ENCODE measurements around the gene MEGF11. TPM values are rescaled to one million over a fixed set of nuclear protein-coding genes. Genes with fewer than 3 reads are reported as not detected.
"Not testable (repeated sequence)": the region's sequence is repeated elsewhere in the genome, so short reads cannot be mapped to it uniquely, and the experiment has no call there.

The MEGF11 gene
- total and polyA plus RNA-seq, 9 donors: 0.04 to 11.4 (median 0.40) TPM; not detected in 2

DNA sequence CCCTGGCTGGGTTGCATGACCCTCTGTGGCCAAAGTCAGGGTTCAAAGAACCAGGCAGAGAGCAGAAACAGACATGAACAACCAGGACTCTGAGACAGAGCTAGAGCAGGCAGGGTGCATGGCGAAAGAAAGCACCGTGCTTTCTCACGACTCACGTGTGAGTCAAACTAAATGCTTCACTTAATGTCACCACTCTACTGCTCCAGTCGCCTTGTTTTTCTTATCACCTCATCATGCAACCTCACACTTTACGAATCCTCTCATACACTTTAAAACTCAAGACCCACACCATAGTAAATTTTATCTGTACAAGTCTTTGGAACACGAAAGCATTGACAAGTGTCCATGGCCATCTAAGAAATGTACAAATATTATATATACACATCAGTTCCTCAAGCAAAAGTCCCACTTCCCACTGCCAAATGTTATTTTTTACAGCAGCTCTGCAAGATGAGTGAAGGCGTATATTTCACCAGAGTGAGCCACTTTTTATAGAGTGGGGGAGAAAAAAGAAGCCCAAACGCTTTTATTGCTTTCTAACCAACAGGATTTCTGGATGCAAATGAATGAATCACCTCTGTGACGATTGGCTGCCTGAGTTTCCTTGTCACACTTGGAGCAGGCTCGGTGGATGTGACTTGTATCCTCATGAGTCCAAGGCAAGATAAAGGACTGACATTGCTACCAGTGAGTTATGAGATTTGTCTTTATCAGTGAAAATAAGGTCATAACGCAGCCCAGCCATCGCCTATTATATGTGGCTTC, 16.0 kb upstream of the MEGF11 start:
- no peaks in the 10 kb centered on the region for H3K36me3 ChIP-seq
- H3K9me3 ChIP-seq: no peaks in the 10 kb centered on the region
- H3K27me3 ChIP-seq: no peaks in the 10 kb centered on the region
- WGBS, 3 donors: 37 to 48% (median 45%) methylated on average over 13 of the region's 13 CpGs
- H3K27ac ChIP-seq: no peak overlapping the region
- intact Hi-C loops (cut with DNase I): no loop called here
- no peaks in the 10 kb centered on the region for H3K4me1 ChIP-seq (ENCODE audit: insufficient read depth)
- TF ChIP-seq, protein P1, sequence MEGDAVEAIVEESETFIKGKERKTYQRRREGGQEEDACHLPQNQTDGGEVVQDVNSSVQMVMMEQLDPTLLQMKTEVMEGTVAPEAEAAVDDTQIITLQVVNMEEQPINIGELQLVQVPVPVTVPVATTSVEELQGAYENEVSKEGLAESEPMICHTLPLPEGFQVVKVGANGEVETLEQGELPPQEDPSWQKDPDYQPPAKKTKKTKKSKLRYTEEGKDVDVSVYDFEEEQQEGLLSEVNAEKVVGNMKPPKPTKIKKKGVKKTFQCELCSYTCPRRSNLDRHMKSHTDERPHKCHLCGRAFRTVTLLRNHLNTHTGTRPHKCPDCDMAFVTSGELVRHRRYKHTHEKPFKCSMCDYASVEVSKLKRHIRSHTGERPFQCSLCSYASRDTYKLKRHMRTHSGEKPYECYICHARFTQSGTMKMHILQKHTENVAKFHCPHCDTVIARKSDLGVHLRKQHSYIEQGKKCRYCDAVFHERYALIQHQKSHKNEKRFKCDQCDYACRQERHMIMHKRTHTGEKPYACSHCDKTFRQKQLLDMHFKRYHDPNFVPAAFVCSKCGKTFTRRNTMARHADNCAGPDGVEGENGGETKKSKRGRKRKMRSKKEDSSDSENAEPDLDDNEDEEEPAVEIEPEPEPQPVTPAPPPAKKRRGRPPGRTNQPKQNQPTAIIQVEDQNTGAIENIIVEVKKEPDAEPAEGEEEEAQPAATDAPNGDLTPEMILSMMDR (IDR thresholded peaks at IDR 0.05): no peak
- TF ChIP-seq EP300 (IDR thresholded peaks at IDR 0.05) (no peak), POLR2A (IDR thresholded peaks at IDR 0.05) (no peak)
- no peak overlapping the region for H3K4me3 ChIP-seq
- DNase-seq: no peak

GRCh38 chr15:66264859-66265513, 11.4 kb upstream of the MEGF11 start:
- Histone ChIP-seq H3K4me1 (ENCODE audit: insufficient read depth) (no peaks in the 10 kb centered on the region), H3K36me3 (no peaks in the 10 kb centered on the region), H3K4me3 (no peak overlapping the region), H3K27me3 (no peaks in the 10 kb centered on the region), H3K27ac (no peak overlapping the region), H3K9me3 (peaks cover 0 to 4% of the 10 kb centered on the region in 2 donors)
- intact Hi-C loops (cut with DNase I): no loop called here
- no peak for DNase-seq
- 85 to 87% (median 87%) methylated on average over 20 of the region's 20 CpGs for WGBS, 3 donors
- TF ChIP-seq EP300 (IDR thresholded peaks at IDR 0.05) (no peak), POLR2A (IDR thresholded peaks at IDR 0.05) (no peak)
- TF ChIP-seq, protein P1 (IDR thresholded peaks at IDR 0.05): no peak

DNA sequence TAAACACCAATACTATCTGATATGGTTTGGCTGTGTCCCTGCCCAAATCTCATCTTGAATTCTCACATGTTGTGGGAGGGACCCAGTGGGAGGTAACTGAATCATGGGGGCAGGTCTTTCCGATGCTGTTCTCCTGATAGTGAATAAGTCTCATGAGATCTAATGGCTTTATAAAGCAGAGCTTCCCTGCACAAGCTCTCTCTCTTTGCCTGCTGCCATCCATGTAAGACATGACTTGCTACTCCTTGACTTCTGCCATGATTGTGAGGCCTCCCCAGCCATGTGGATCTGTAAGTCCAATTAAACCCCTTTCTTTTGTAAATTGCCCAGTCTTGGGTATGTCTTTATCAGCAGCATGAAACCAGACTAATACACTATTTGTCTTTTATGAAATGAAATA, 9.3 kb upstream of the MEGF11 start:
- H3K4me3 ChIP-seq; H3K27ac ChIP-seq; H3K9me3 ChIP-seq; H3K4me1 ChIP-seq (ENCODE audit: insufficient read depth); DNase-seq; H3K36me3 ChIP-seq; intact Hi-C loops (cut with DNase I); H3K27me3 ChIP-seq: not testable (repeated sequence)
- 78 to 97% (median 84%) methylated on average over 1 of the region's 1 CpG for WGBS, 3 donors

DNA sequence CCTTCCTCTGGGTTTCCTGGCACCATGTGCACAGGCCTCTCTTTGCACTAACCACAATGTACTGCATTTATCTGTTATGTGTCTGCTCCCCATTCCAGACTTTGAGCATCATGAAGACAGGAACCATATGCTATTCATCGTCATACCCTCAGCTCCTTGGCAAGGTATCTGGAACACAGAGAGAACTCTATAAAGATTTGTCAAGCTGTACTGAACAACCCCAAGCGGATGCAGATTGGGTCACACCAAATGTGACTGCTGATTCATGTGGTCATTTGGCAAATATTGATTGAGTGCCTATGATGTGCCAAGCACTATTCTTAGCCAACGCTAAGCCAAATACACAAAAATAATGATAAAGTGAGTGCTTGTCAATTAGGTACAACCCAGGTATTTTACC, 7.5 kb upstream of the MEGF11 start:
- no peak overlapping the region for H3K27ac ChIP-seq
- no peaks in the 10 kb centered on the region for H3K36me3 ChIP-seq
- H3K9me3 ChIP-seq: peaks cover 0 to 4% of the 10 kb centered on the region in 2 donors
- H3K4me3 ChIP-seq: no peak overlapping the region
- TF ChIP-seq POLR2A (IDR thresholded peaks at IDR 0.05) (no peak), EP300 (IDR thresholded peaks at IDR 0.05) (no peak)
- TF ChIP-seq, protein P1 (IDR thresholded peaks at IDR 0.05): no peak
- no peaks in the 10 kb centered on the region for H3K27me3 ChIP-seq
- WGBS, 3 donors: 48 to 62% (median 60%) methylated on average over 3 of the region's 3 CpGs
- no peak for DNase-seq
- intact Hi-C loops (cut with DNase I): no loop called here
- no peaks in the 10 kb centered on the region for H3K4me1 ChIP-seq (ENCODE audit: insufficient read depth)

DNA sequence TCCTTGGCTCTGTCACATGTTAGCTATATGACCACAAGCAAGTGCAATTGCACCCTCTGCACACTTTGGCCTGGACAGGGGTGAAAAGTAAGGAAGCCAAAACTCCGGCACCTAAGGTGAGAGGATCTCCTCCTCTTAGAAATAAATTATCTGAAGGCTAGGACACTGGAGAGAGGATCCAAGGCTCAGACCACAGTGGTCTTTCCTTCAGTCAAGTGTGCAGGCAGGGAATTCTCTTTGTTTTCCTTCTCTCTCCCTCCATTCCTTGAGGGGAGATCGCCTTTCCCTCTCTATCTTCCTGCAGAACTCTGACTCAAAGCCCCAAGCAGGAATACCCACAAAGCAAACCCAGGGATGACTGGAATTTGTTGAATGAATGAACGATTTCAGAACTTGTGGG, 3.1 kb upstream of the MEGF11 start:
- Histone ChIP-seq H3K27ac (no peak overlapping the region), H3K4me1 (ENCODE audit: insufficient read depth) (peaks cover 5% of the 10 kb centered on the region), H3K4me3 (no peak overlapping the region), H3K27me3 (no peaks in the 10 kb centered on the region), H3K9me3 (no peaks in the 10 kb centered on the region), H3K36me3 (no peaks in the 10 kb centered on the region)
- intact Hi-C loops (cut with DNase I): no loop called here
- TF ChIP-seq EP300 (IDR thresholded peaks at IDR 0.05) (no peak), POLR2A (IDR thresholded peaks at IDR 0.05) (no peak)
- TF ChIP-seq, protein P1 (IDR thresholded peaks at IDR 0.05): no peak
- 59 to 67% (median 67%) methylated on average over 3 of the region's 3 CpGs for WGBS, 3 donors
- no peak for DNase-seq
